Measurements from ENCODE around the gene TNFAIP8.

The TNFAIP8 gene

GRCh38 chr5:119355685-119356611, at the start of gene TNFAIP8:
Gene TNFAIP8 (plus strand): TSS chr5:119356019. CDS start chr5:119356091, 72 bp downstream.
- peak; percentile 11 for DNase-seq (ENCODE audit: low spot score)

GRCh38 chr5:119307170-119307569, 48.6 kb upstream of the TNFAIP8 start:
- DNase-seq (ENCODE audit: low spot score), result no peak

- no peak for DNase-seq (ENCODE audit: low spot score)
Observed at GRCh38 chr5:119309326-119309725, 46.5 kb upstream of the TNFAIP8 start.

GRCh38 chr5:119311688-119312087, 44.1 kb upstream of the TNFAIP8 start:
- DNase-seq (ENCODE audit: low spot score), result no peak

- DNase-seq (ENCODE audit: low spot score), result no peak
Observed at GRCh38 chr5:119312403-119312802, 43.4 kb upstream of the TNFAIP8 start.

GRCh38 chr5:119313197-119313596, 42.6 kb upstream of the TNFAIP8 start:
- DNase-seq (ENCODE audit: low spot score), result no peak

GRCh38 chr5:119313658-119314605, 41.9 kb upstream of the TNFAIP8 start:
- no peak for DNase-seq (ENCODE audit: low spot score)

- DNase-seq (ENCODE audit: low spot score), result peak; percentile 56
Observed at GRCh38 chr5:119315516-119315949, 40.3 kb upstream of the TNFAIP8 start.

- no peak for DNase-seq (ENCODE audit: low spot score)
Observed at GRCh38 chr5:119316086-119316485, 39.7 kb upstream of the TNFAIP8 start.

- no peak for DNase-seq (ENCODE audit: low spot score)
Observed at GRCh38 chr5:119316906-119317305, 38.9 kb upstream of the TNFAIP8 start.

- DNase-seq (ENCODE audit: low spot score), result no peak
Observed at GRCh38 chr5:119318256-119318894, 37.4 kb upstream of the TNFAIP8 start.

- DNase-seq (ENCODE audit: low spot score), result no peak
Observed at GRCh38 chr5:119319401-119319800, 36.4 kb upstream of the TNFAIP8 start.

- DNase-seq (ENCODE audit: low spot score), result no peak
Observed at GRCh38 chr5:119319890-119320289, 35.9 kb upstream of the TNFAIP8 start.

- no peak for DNase-seq (ENCODE audit: low spot score)
Observed at GRCh38 chr5:119321569-119322311, 34.1 kb upstream of the TNFAIP8 start.

- no peak for DNase-seq (ENCODE audit: low spot score)
Observed at GRCh38 chr5:119322312-119322947, 33.4 kb upstream of the TNFAIP8 start.

- DNase-seq (ENCODE audit: low spot score), result no peak
Observed at GRCh38 chr5:119322948-119323537, 32.8 kb upstream of the TNFAIP8 start.

- DNase-seq (ENCODE audit: low spot score), result no peak
Observed at GRCh38 chr5:119323601-119324000, 32.2 kb upstream of the TNFAIP8 start.

GRCh38 chr5:119324842-119325241, 31.0 kb upstream of the TNFAIP8 start:
- DNase-seq (ENCODE audit: low spot score), result no peak

GRCh38 chr5:119327018-119327417, 28.8 kb upstream of the TNFAIP8 start:
- no peak for DNase-seq (ENCODE audit: low spot score)
